CD14-positive monocyte (primary cell): ENCODE data around the gene ST6GALNAC3. TPM values are rescaled to one million over a fixed set of nuclear protein-coding genes. Genes with fewer than 3 reads are reported as not detected.

Experiments
- DNase-seq, 3 donors: peaks; one replicate each; pipeline ENCODE4 v3.0.0-alpha.2; 2011 to 2022
- H2AFZ ChIP-seq: 2 replicates; pipeline ENCODE4 v1.6.0; 2012; ENCODE audit warnings: mild to moderate bottlenecking, low read depth, low read length, inconsistent platforms; ENCODE audit not compliant: insufficient read depth, poor library complexity, severe bottlenecking
- H3K27ac ChIP-seq, 2 donors: 1 replicate in 1 of 2; 2 replicates in 1 of 2; pipeline ENCODE4 v1.5.1; 2012 to 2013; ENCODE audit warnings: low read length in 2 of 2, control low read depth in 1 of 2, inconsistent platforms in 1 of 2, low read depth in 1 of 2, mild to moderate bottlenecking in 1 of 2
- H3K27me3 ChIP-seq, 2 donors: one replicate each; pipeline versions ENCODE4 v1.6.0 to v1.6.1; 2011 to 2013; ENCODE audit warnings: low read length in 2 of 2; ENCODE audit not compliant: control insufficient read depth in 2 of 2, insufficient read depth in 2 of 2
- H3K36me3 ChIP-seq, 2 donors: replicated peaks in 1 of 2; 1 replicate in 1 of 2; 2 replicates in 1 of 2; pipeline versions ENCODE4 v1.5.1 to v1.6.1; 2012 to 2013; ENCODE audit warnings: low read length in 2 of 2, control low read depth in 1 of 2, inconsistent platforms in 1 of 2, mild to moderate bottlenecking in 1 of 2; ENCODE audit not compliant: insufficient read depth in 2 of 2, control insufficient read depth in 1 of 2
- H3K4me1 ChIP-seq, 2 donors: 1 replicate in 1 of 2; 2 replicates in 1 of 2; pipeline versions ENCODE4 v1.5.1 to v1.6.1; 2012 to 2013; ENCODE audit warnings: low read length in 2 of 2, control low read depth in 1 of 2, inconsistent platforms in 1 of 2, mild to moderate bottlenecking in 1 of 2, moderate library complexity in 1 of 2; ENCODE audit not compliant: insufficient read depth in 2 of 2, control insufficient read depth in 1 of 2
- H3K4me2 ChIP-seq: replicated peaks from 2 replicates; pipeline ENCODE3; 2012; ENCODE audit warnings: low read length, moderate library complexity, mild to moderate bottlenecking; ENCODE audit not compliant: poor library complexity, severe bottlenecking; ENCODE audit errors: extremely low read depth
- H3K4me3 ChIP-seq, 3 experiments: fragments of 200-600 bp in 1 of 3; sonication (generic) in 1 of 3; replicated peaks in 1 of 3; 1 replicate in 2 of 3; 2 replicates in 1 of 3; pipeline ENCODE4 v1.5.1; 2011 to 2013; ENCODE audit warnings: low read length in 3 of 3, mild to moderate bottlenecking in 3 of 3, control low read depth in 2 of 3, low read depth in 2 of 3, inconsistent platforms in 1 of 3, moderate library complexity in 1 of 3
- H3K79me2 ChIP-seq: 2 replicates; pipeline ENCODE4 v1.6.0; 2012; ENCODE audit warnings: mild to moderate bottlenecking, control low read depth, inconsistent platforms, low read length, moderate library complexity; ENCODE audit not compliant: insufficient read depth
- H3K9ac ChIP-seq: 2 replicates; pipeline ENCODE4 v1.6.0; 2017; ENCODE audit warnings: low read length, mild to moderate bottlenecking; ENCODE audit not compliant: insufficient read depth, poor library complexity, severe bottlenecking
- H3K9me3 ChIP-seq, 2 donors: replicated peaks in 1 of 2; 1 replicate in 1 of 2; 2 replicates in 1 of 2; pipeline versions ENCODE4 v1.5.1 to v1.6.1; 2012 to 2013; ENCODE audit warnings: low read length in 2 of 2, control low read depth in 1 of 2; ENCODE audit not compliant: control insufficient read depth in 1 of 2, insufficient read depth in 1 of 2
- H4K20me1 ChIP-seq: 2 replicates; pipeline ENCODE4 v1.6.0; 2012; ENCODE audit warnings: mild to moderate bottlenecking, low read length, control low read depth, moderate library complexity; ENCODE audit not compliant: insufficient read depth
- H3K27ac Mint-ChIP-seq, 7 donors: one replicate each; pipeline ENCODE4 v1.8.0; 2020; ENCODE audit warnings: mild to moderate bottlenecking in 7 of 7, mixed read lengths in 7 of 7, moderate library complexity in 6 of 7, inconsistent platforms in 2 of 7
- H3K27me3 Mint-ChIP-seq, 3 donors: one replicate each; pipeline ENCODE4 v1.8.0; 2021 to 2022; ENCODE audit warnings: low read depth in 3 of 3, mild to moderate bottlenecking in 3 of 3, mixed read lengths in 3 of 3, moderate library complexity in 3 of 3, inconsistent platforms in 1 of 3
- H3K36me3 Mint-ChIP-seq, 2 donors: one replicate each; pipeline ENCODE4 v1.8.0; 2020; ENCODE audit warnings: mixed read lengths in 2 of 2, inconsistent platforms in 1 of 2, mild to moderate bottlenecking in 1 of 2
- H3K4me1 Mint-ChIP-seq: one replicate; pipeline ENCODE4 v1.8.0; 2020; ENCODE audit warnings: mild to moderate bottlenecking, mixed read lengths
- H3K4me3 Mint-ChIP-seq, 2 donors: one replicate each; pipeline ENCODE4 v1.8.0; 2020; ENCODE audit warnings: mild to moderate bottlenecking in 2 of 2, mixed read lengths in 2 of 2, moderate library complexity in 1 of 2
- H3K9me3 Mint-ChIP-seq, 7 donors: one replicate each; pipeline ENCODE4 v1.8.0; 2020 to 2022; ENCODE audit warnings: mixed read lengths in 7 of 7, mild to moderate bottlenecking in 6 of 7, moderate library complexity in 6 of 7, inconsistent platforms in 2 of 7
- WGBS: methylation state at CpG from one replicate; pipeline ENCODE4 v1.1.5; 2013; ENCODE audit warnings: missing lambda C conversion rate; ENCODE audit not compliant: insufficient coverage; 5-methylcytosine and 5-hydroxymethylcytosine counted together
- intact Hi-C, 2 donors: fragments of 100-400 bp; cut with micrococcal nuclease; formaldehyde crosslinking; loops; one replicate each; pipeline versions ENCODE4 v1.15.0 to v1.15.1; 2023
- polyA plus RNA-seq, 3 donors: library from polyadenylated mRNA; depleted of rRNA in 1 of 3; unstranded in 2 of 3; stranded (reverse) in 1 of 3; fragments of 300-500 nt in 2 of 3; fragments of >200 nt in 1 of 3; fragmentation: Illumina TruSeq in 2 of 3; gene quantifications; 1 replicate in 2 of 3; 2 replicates in 1 of 3; pipeline ENCODE4 v1.2.3, GENCODE V29; 2012 to 2021
- TF ChIP-seq, protein P1 (sequence below): fragments of 200-600 bp; IDR thresholded peaks from one replicate; pipeline ENCODE4 v1.8.0; 2022; ENCODE audit warnings: antibody characterized with exemption, mild to moderate bottlenecking

Gene ST6GALNAC3
- polyA plus RNA-seq, 3 donors, result 6.5 to 9.2 (median 7.6) TPM

DNA sequence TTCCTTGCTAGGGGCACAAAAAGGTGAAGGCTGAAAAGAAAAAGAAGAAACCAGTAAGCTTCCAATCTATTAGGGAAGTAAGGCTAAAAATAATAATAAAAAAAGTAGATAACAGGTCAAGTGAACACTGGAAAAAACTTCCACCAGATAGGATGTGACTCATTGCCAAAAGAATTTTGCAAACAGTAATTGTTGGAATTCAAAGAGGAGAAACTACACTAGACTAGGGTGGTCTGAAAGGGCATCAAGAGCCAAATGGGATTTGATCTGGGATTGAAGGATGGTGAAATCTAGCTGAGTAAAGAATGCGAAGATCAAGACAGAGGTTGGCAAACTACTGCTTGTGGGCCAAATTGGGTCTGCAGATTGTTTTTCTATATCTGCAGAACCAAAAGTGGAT is 6.0 kb upstream of the ST6GALNAC3 start:
- H3K9me3 Mint-ChIP-seq, result no peaks in the 10 kb centered on the region
- Histone ChIP-seq H4K20me1 (no peaks in the 10 kb centered on the region), H3K27me3 (peaks cover 0 to 3% of the 10 kb centered on the region in 2 donors), H3K36me3 (no peaks in the 10 kb centered on the region), H3K79me2 (no peaks in the 10 kb centered on the region), H3K4me1 (peaks cover 0 to under 1% of the 10 kb centered on the region in 2 donors), H3K27ac (no peak overlapping the region), H3K9ac (no peak overlapping the region), H3K9me3 (no peaks in the 10 kb centered on the region), H2AFZ (no peak overlapping the region), H3K4me2 (no peak overlapping the region), H3K4me3 (no peak overlapping the region)
- no peak for DNase-seq
- H3K27me3 Mint-ChIP-seq, result peaks cover 4 to 9% (median 5%) of the 10 kb centered on the region in 3 donors
- peaks cover 4% of the 10 kb centered on the region for H3K4me1 Mint-ChIP-seq
- TF ChIP-seq, protein P1, sequence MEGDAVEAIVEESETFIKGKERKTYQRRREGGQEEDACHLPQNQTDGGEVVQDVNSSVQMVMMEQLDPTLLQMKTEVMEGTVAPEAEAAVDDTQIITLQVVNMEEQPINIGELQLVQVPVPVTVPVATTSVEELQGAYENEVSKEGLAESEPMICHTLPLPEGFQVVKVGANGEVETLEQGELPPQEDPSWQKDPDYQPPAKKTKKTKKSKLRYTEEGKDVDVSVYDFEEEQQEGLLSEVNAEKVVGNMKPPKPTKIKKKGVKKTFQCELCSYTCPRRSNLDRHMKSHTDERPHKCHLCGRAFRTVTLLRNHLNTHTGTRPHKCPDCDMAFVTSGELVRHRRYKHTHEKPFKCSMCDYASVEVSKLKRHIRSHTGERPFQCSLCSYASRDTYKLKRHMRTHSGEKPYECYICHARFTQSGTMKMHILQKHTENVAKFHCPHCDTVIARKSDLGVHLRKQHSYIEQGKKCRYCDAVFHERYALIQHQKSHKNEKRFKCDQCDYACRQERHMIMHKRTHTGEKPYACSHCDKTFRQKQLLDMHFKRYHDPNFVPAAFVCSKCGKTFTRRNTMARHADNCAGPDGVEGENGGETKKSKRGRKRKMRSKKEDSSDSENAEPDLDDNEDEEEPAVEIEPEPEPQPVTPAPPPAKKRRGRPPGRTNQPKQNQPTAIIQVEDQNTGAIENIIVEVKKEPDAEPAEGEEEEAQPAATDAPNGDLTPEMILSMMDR, result no peak
- no peak overlapping the region for H3K4me3 Mint-ChIP-seq
- intact Hi-C loops, result no loop called here
- no peak overlapping the region for H3K27ac Mint-ChIP-seq
- H3K36me3 Mint-ChIP-seq, result no peaks in the 10 kb centered on the region
- WGBS, result no CpG with 5 or more reads among the region's 1 CpG

DNA sequence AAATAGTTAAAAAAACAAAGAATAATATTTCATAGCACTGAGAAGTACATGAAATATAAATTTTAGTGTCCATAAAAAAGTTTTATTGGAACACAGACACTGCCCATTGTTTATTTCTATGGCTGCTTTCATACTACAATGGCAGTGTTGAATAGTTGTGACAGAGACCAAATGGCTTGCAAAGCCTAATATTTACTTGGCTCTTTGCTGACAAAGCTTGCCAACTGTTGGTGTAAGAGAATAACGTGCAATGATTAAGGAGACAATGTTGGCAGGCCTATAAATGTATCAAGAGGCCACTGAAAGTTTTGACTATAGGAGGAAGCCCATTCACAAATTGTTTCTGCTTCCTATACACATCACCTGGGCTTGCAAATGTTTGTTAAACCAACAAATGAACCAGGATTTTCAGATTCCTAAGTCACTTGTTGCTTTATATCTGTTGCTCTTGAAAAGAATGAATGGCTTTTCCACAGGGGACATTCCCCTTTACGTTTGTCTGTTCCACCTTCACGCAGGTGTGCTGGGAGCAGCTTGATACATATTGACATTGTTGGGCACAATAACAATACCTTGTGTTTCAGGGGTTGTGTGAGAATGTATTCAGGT is 5.5 kb upstream of the ST6GALNAC3 start:
- no peaks in the 10 kb centered on the region for H4K20me1 ChIP-seq
- H3K27me3 ChIP-seq, result peaks cover 0 to 3% of the 10 kb centered on the region in 2 donors
- H3K27me3 Mint-ChIP-seq, result peaks cover 5 to 7% (median 5%) of the 10 kb centered on the region in 3 donors
- H3K4me3 ChIP-seq, result no peak overlapping the region
- TF ChIP-seq, protein P1, result no peak
- H3K4me1 ChIP-seq, result peaks cover 1 to 6% of the 10 kb centered on the region in 2 donors
- no peak overlapping the region for H3K27ac ChIP-seq
- peaks cover 6% of the 10 kb centered on the region for H3K4me1 Mint-ChIP-seq
- H3K9me3 ChIP-seq, result no peaks in the 10 kb centered on the region
- intact Hi-C loops, result no loop called here
- WGBS, result no CpG with 5 or more reads among the region's 3 CpGs
- H3K9ac ChIP-seq, result no peak overlapping the region
- no peak overlapping the region for H3K27ac Mint-ChIP-seq
- no peaks in the 10 kb centered on the region for H3K79me2 ChIP-seq
- H2AFZ ChIP-seq, result no peak overlapping the region
- no peaks in the 10 kb centered on the region for H3K36me3 ChIP-seq
- H3K4me2 ChIP-seq, result no peak overlapping the region
- no peak overlapping the region for H3K4me3 Mint-ChIP-seq
- DNase-seq, result no peak
- H3K9me3 Mint-ChIP-seq, result no peaks in the 10 kb centered on the region
- no peaks in the 10 kb centered on the region for H3K36me3 Mint-ChIP-seq
